ENCODE data around the gene SPAG5.

The SPAG5 gene

GRCh38 chr17:28573521-28573920 lies 25.3 kb downstream of the SPAG5 start:
- no peak for TF ChIP-seq Cebpa-rat (IDR thresholded peaks at IDR 0.05)
- Histone ChIP-seq H3K36me3 (peaks cover 9 to 49% (median 32%) of the 10 kb centered on the region in 11 experiments), H3K4me2 (peak overlapping the region in 1 of 11 experiments; percentile 85; a peak in 2 of 22 replicates), H3K4me3 (no peak overlapping the region), H3K9me3 (replicated peaks in 1 of 11) (no peaks in the 10 kb centered on the region), H3K9ac (no peak overlapping the region), H3K27ac (no peak overlapping the region), H4K20me1 (peaks cover 2 to 31% (median 13%) of the 10 kb centered on the region in 11 experiments; a peak in 11 of 22 replicates), H3K4me1 (peaks cover 45 to 62% (median 56%) of the 10 kb centered on the region in 10 experiments), H3K27me3 (no peaks in the 10 kb centered on the region)

GRCh38 chr17:28573040-28573380 lies 25.8 kb downstream of the SPAG5 start:
- Histone ChIP-seq H3K4me3 (no peak overlapping the region), H3K4me2 (peak overlapping the region in 8 of 11 experiments; percentile 84 to 95 (median 88); a peak in 9 of 22 replicates), H3K36me3 (peaks cover 4 to 44% (median 27%) of the 10 kb centered on the region in 11 experiments; a peak in 21 of 22 replicates), H3K27me3 (no peaks in the 10 kb centered on the region), H4K20me1 (peaks cover 4 to 31% (median 17%) of the 10 kb centered on the region in 11 experiments; a peak in 11 of 22 replicates), H3K27ac (no peak overlapping the region), H3K9ac (no peak overlapping the region), H3K4me1 (peaks cover 50 to 65% (median 60%) of the 10 kb centered on the region in 10 experiments), H3K9me3 (replicated peaks in 1 of 11) (no peaks in the 10 kb centered on the region)
- TF ChIP-seq Cebpa-rat (IDR thresholded peaks at IDR 0.05) = no peak

GRCh38 chr17:28572259-28573039 lies 26.4 kb downstream of the SPAG5 start:
- no peak overlapping the region; a peak in 1 of 22 replicates for H3K27ac ChIP-seq
- peaks cover 56 to 68% (median 64%) of the 10 kb centered on the region in 10 experiments for H3K4me1 ChIP-seq
- peaks cover 3 to 31% (median 18%) of the 10 kb centered on the region in 11 experiments; a peak in 13 of 22 replicates for H4K20me1 ChIP-seq
- H3K4me2 ChIP-seq = peak overlapping the region; percentile 82 to 95 (median 88)
- no peaks in the 10 kb centered on the region for H3K27me3 ChIP-seq
- peak overlapping the region in 10 of 11 experiments; percentile 78 to 88 (median 85); a peak in 17 of 22 replicates for H3K9ac ChIP-seq
- peaks cover 0 to 38% (median 21%) of the 10 kb centered on the region in 11 experiments; a peak in 21 of 22 replicates for H3K36me3 ChIP-seq
- H3K9me3 ChIP-seq (replicated peaks in 1 of 11) = no peaks in the 10 kb centered on the region
- peak overlapping the region; percentile 78 to 99 (median 96); a peak in 18 of 20 replicates for H3K4me3 ChIP-seq
- no peak for TF ChIP-seq Cebpa-rat (IDR thresholded peaks at IDR 0.05)

GRCh38 chr17:28571361-28572122 lies 27.3 kb downstream of the SPAG5 start, which contains the start of gene PIGS:
Gene PIGS (minus strand): TSS chr17:28571524. CDS start chr17:28571496, 28 bp downstream.
- peaks cover 9 to 35% (median 27%) of the 10 kb centered on the region in 11 experiments; a peak in 14 of 22 replicates for H4K20me1 ChIP-seq
- no peaks in the 10 kb centered on the region for H3K9me3 ChIP-seq (replicated peaks in 1 of 11)
- H3K4me1 ChIP-seq = peaks cover 58 to 70% (median 65%) of the 10 kb centered on the region in 10 experiments
- TF ChIP-seq Cebpa-rat (IDR thresholded peaks at IDR 0.05) = no peak
- peak within 1 kb of the TSS; percentile 79 to 88 (median 87) for H3K9ac ChIP-seq
- no peaks in the 10 kb centered on the region for H3K27me3 ChIP-seq
- peaks cover 2 to 39% (median 18%) of the 10 kb centered on the region in 11 experiments; a peak in 17 of 22 replicates for H3K36me3 ChIP-seq
- peak within 1 kb of the TSS; percentile 82 to 96 (median 89) for H3K4me2 ChIP-seq
- peak within 1 kb of the TSS; percentile 70 to 83 (median 76) for H3K27ac ChIP-seq
- peak within 1 kb of the TSS; percentile 78 to 99 (median 96) for H3K4me3 ChIP-seq

- Histone ChIP-seq H4K20me1 (peaks cover 10 to 38% (median 28%) of the 10 kb centered on the region in 11 experiments; a peak in 16 of 22 replicates), H3K9me3 (replicated peaks in 1 of 11) (no peaks in the 10 kb centered on the region), H3K4me2 (peak overlapping the region; percentile 80 to 96 (median 88)), H3K27ac (peak overlapping the region; percentile 70 to 83 (median 76)), H3K9ac (peak overlapping the region; percentile 79 to 88 (median 87)), H3K4me3 (peak overlapping the region; percentile 78 to 99 (median 96)), H3K36me3 (peaks cover 3 to 45% (median 22%) of the 10 kb centered on the region in 11 experiments; a peak in 18 of 22 replicates), H3K4me1 (peaks cover 54 to 67% (median 63%) of the 10 kb centered on the region in 10 experiments), H3K27me3 (no peaks in the 10 kb centered on the region)
- no peak for TF ChIP-seq Cebpa-rat (IDR thresholded peaks at IDR 0.05)
Observed at GRCh38 chr17:28570716-28571360, 28.0 kb downstream of the SPAG5 start.

- peaks cover 47 to 57% (median 53%) of the 10 kb centered on the region in 10 experiments for H3K4me1 ChIP-seq
- peak overlapping the region; percentile 80 to 96 (median 88) for H3K4me2 ChIP-seq
- no peak overlapping the region for H3K27ac ChIP-seq
- H3K27me3 ChIP-seq = no peaks in the 10 kb centered on the region
- no peak overlapping the region for H3K9ac ChIP-seq
- no peaks in the 10 kb centered on the region for H3K9me3 ChIP-seq (replicated peaks in 1 of 11)
- no peak for TF ChIP-seq Cebpa-rat (IDR thresholded peaks at IDR 0.05)
- H3K36me3 ChIP-seq = peaks cover 3 to 43% (median 21%) of the 10 kb centered on the region in 11 experiments; a peak in 19 of 22 replicates
- peaks cover 7 to 50% (median 23%) of the 10 kb centered on the region in 11 experiments; a peak in 15 of 22 replicates for H4K20me1 ChIP-seq
- no peak overlapping the region for H3K4me3 ChIP-seq
Observed at GRCh38 chr17:28569446-28569845, 29.4 kb downstream of the SPAG5 start.

- Histone ChIP-seq H4K20me1 (peaks cover 7 to 60% (median 29%) of the 10 kb centered on the region in 11 experiments; a peak in 16 of 22 replicates), H3K9me3 (replicated peaks in 1 of 11) (no peaks in the 10 kb centered on the region), H3K27ac (no peak overlapping the region), H3K27me3 (no peaks in the 10 kb centered on the region), H3K9ac (no peak overlapping the region), H3K36me3 (peaks cover 19 to 49% (median 29%) of the 10 kb centered on the region in 11 experiments), H3K4me2 (peak overlapping the region; percentile 15 to 96 (median 52); a peak in 20 of 22 replicates), H3K4me3 (no peak overlapping the region), H3K4me1 (peaks cover 40 to 56% (median 49%) of the 10 kb centered on the region in 10 experiments)
- TF ChIP-seq Cebpa-rat (IDR thresholded peaks at IDR 0.05) = no peak
Observed at GRCh38 chr17:28567604-28568003, 31.2 kb downstream of the SPAG5 start.

- Histone ChIP-seq H4K20me1 (peaks cover 0 to 47% (median 18%) of the 10 kb centered on the region in 11 experiments; a peak in 16 of 22 replicates), H3K4me3 (no peak overlapping the region), H3K4me1 (peaks cover 13 to 26% (median 17%) of the 10 kb centered on the region in 10 experiments), H3K27ac (no peak overlapping the region), H3K9me3 (replicated peaks in 1 of 11) (no peaks in the 10 kb centered on the region), H3K4me2 (no peak overlapping the region), H3K9ac (no peak overlapping the region), H3K36me3 (peaks cover 55 to 87% (median 66%) of the 10 kb centered on the region in 11 experiments), H3K27me3 (no peaks in the 10 kb centered on the region)
- no peak for TF ChIP-seq Cebpa-rat (IDR thresholded peaks at IDR 0.05)
Observed at GRCh38 chr17:28563475-28563874, 35.4 kb downstream of the SPAG5 start.

Data from BLaER1 treated with 17β-estradiol and CSF1 and Interleukin-3, amounts not matched to agents 10 nM and 100 nM (cell line).